ENCODE results near the gene KRT75. TPM values are rescaled to one million over a fixed set of nuclear protein-coding genes. Genes with fewer than 3 reads are reported as not detected.

Gene KRT75
- total and polyA plus RNA-seq, 7 experiments from 2014 or later, result not detected

GRCh38 chr12:52436000-52436827 lies 2.0 kb upstream of the KRT75 start:
- intact Hi-C loops (cut with micrococcal nuclease), result no loop called here
- Mint-ChIP-seq H3K4me1 (no peaks in the 10 kb centered on the region), H3K9me3 (no peaks in the 10 kb centered on the region), H3K4me3 (no peak overlapping the region), H3K27ac (no peak overlapping the region), H3K36me3 (no peaks in the 10 kb centered on the region), H3K27me3 (peaks cover 15 to 41% (median 16%) of the 10 kb centered on the region in 5 donors)
- ChIA-PET POLR2A (no interaction called here), CTCF (interaction anchor here (0.8 kb wide), 1 partner anchor 9 kb away, joined by 4 read pairs; no protein-coding TSS in a partner anchor)
- no peak for ATAC-seq
- H3K4me3 ChIP-seq (ENCODE audit: low read length), result no peak overlapping the region
- no peak overlapping the region for H3K27ac ChIP-seq (ENCODE audit: low read depth, low read length)
- H3K4me1 ChIP-seq (ENCODE audit: control insufficient read depth in 2 of 2, insufficient read depth in 2 of 2, low read length in 2 of 2), result no peaks in the 10 kb centered on the region
- no peaks in the 10 kb centered on the region for H3K9me3 ChIP-seq (ENCODE audit: control insufficient read depth in 2 of 3, low read length in 3 of 3)
- H3K27me3 ChIP-seq (ENCODE audit: control insufficient read depth in 2 of 2, insufficient read depth in 2 of 2, low read length in 2 of 2), result no peaks in the 10 kb centered on the region
- H3K36me3 ChIP-seq (ENCODE audit: control insufficient read depth in 2 of 3, insufficient read depth in 3 of 3, low read length in 3 of 3), result no peaks in the 10 kb centered on the region
- no peak for DNase-seq

- no peak overlapping the region for H3K27ac Mint-ChIP-seq
- H3K4me1 Mint-ChIP-seq, result no peaks in the 10 kb centered on the region
- H3K36me3 Mint-ChIP-seq, result no peaks in the 10 kb centered on the region
- POLR2A ChIA-PET, result no interaction called here
- no peaks in the 10 kb centered on the region for H3K9me3 ChIP-seq (ENCODE audit: control insufficient read depth in 2 of 3, low read length in 3 of 3)
- intact Hi-C loops (cut with micrococcal nuclease), result no loop called here
- no peak overlapping the region for H3K27ac ChIP-seq (ENCODE audit: low read depth, low read length)
- H3K27me3 ChIP-seq (ENCODE audit: control insufficient read depth in 2 of 2, insufficient read depth in 2 of 2, low read length in 2 of 2), result no peaks in the 10 kb centered on the region
- no peaks in the 10 kb centered on the region for H3K36me3 ChIP-seq (ENCODE audit: control insufficient read depth in 2 of 3, insufficient read depth in 3 of 3, low read length in 3 of 3)
- no peaks in the 10 kb centered on the region for H3K4me1 ChIP-seq (ENCODE audit: control insufficient read depth in 2 of 2, insufficient read depth in 2 of 2, low read length in 2 of 2)
- DNase-seq, result no peak
- peaks cover 13 to 41% (median 21%) of the 10 kb centered on the region in 5 donors for H3K27me3 Mint-ChIP-seq
- H3K4me3 ChIP-seq (ENCODE audit: low read length), result no peak overlapping the region
- H3K4me3 Mint-ChIP-seq, result no peak overlapping the region
- ATAC-seq, result no peak
- H3K9me3 Mint-ChIP-seq, result no peaks in the 10 kb centered on the region
- CTCF ChIA-PET, result interaction anchor here (0.8 kb wide), 1 partner anchor 10 kb away, joined by 4 read pairs; no protein-coding TSS in a partner anchor
Measured at GRCh38 chr12:52435659-52435999, 1.5 kb upstream of the KRT75 start.

- POLR2A ChIA-PET, result no interaction called here
- Histone ChIP-seq H3K4me1 (ENCODE audit: control insufficient read depth in 2 of 2, insufficient read depth in 2 of 2, low read length in 2 of 2) (no peaks in the 10 kb centered on the region), H3K4me3 (ENCODE audit: low read length) (no peak overlapping the region), H3K27me3 (ENCODE audit: control insufficient read depth in 2 of 2, insufficient read depth in 2 of 2, low read length in 2 of 2) (no peaks in the 10 kb centered on the region), H3K27ac (ENCODE audit: low read depth, low read length) (no peak overlapping the region), H3K9me3 (ENCODE audit: control insufficient read depth in 2 of 3, low read length in 3 of 3) (no peaks in the 10 kb centered on the region), H3K36me3 (ENCODE audit: control insufficient read depth in 2 of 3, insufficient read depth in 3 of 3, low read length in 3 of 3) (no peaks in the 10 kb centered on the region)
- no peak for ATAC-seq
- no peak overlapping the region for H3K4me3 Mint-ChIP-seq
- CTCF ChIA-PET, result no interaction called here
- no peak for DNase-seq
- no peaks in the 10 kb centered on the region for H3K4me1 Mint-ChIP-seq
- peaks cover 15 to 46% (median 27%) of the 10 kb centered on the region in 5 donors for H3K27me3 Mint-ChIP-seq
- no peak overlapping the region for H3K27ac Mint-ChIP-seq
- no peaks in the 10 kb centered on the region for H3K36me3 Mint-ChIP-seq
- intact Hi-C loops (cut with micrococcal nuclease), result no loop called here
- H3K9me3 Mint-ChIP-seq, result no peaks in the 10 kb centered on the region
Measured at GRCh38 chr12:52434760-52435530, 774 bp upstream of the KRT75 start.

- no peaks in the 10 kb centered on the region for H3K9me3 ChIP-seq (ENCODE audit: control insufficient read depth in 2 of 3, low read length in 3 of 3)
- POLR2A ChIA-PET, result no interaction called here
- H3K4me1 ChIP-seq (ENCODE audit: control insufficient read depth in 2 of 2, insufficient read depth in 2 of 2, low read length in 2 of 2), result no peaks in the 10 kb centered on the region
- DNase-seq (no peak), ATAC-seq (no peak)
- H3K27ac ChIP-seq (ENCODE audit: low read depth, low read length), result no peak overlapping the region
- Mint-ChIP-seq H3K27ac (no peak overlapping the region), H3K4me3 (no peak overlapping the region), H3K36me3 (no peaks in the 10 kb centered on the region), H3K4me1 (no peaks in the 10 kb centered on the region), H3K27me3 (peaks cover 22 to 48% (median 35%) of the 10 kb centered on the region in 5 donors), H3K9me3 (no peaks in the 10 kb centered on the region)
- intact Hi-C loops (cut with micrococcal nuclease), result no loop called here
- no peak overlapping the region for H3K4me3 ChIP-seq (ENCODE audit: low read length)
- H3K27me3 ChIP-seq (ENCODE audit: control insufficient read depth in 2 of 2, insufficient read depth in 2 of 2, low read length in 2 of 2), result no peaks in the 10 kb centered on the region
- H3K36me3 ChIP-seq (ENCODE audit: control insufficient read depth in 2 of 3, insufficient read depth in 3 of 3, low read length in 3 of 3), result no peaks in the 10 kb centered on the region
- CTCF ChIA-PET, result no interaction called here
Measured at GRCh38 chr12:52433501-52434080, 580 bp downstream of the KRT75 start.

- no peak overlapping the region for H3K4me3 Mint-ChIP-seq
- CTCF ChIA-PET, result no interaction called here
- Histone ChIP-seq H3K27me3 (ENCODE audit: control insufficient read depth in 2 of 2, insufficient read depth in 2 of 2, low read length in 2 of 2) (no peaks in the 10 kb centered on the region), H3K4me3 (ENCODE audit: low read length) (no peak overlapping the region), H3K27ac (ENCODE audit: low read depth, low read length) (no peak overlapping the region), H3K4me1 (ENCODE audit: control insufficient read depth in 2 of 2, insufficient read depth in 2 of 2, low read length in 2 of 2) (no peaks in the 10 kb centered on the region), H3K36me3 (ENCODE audit: control insufficient read depth in 2 of 3, insufficient read depth in 3 of 3, low read length in 3 of 3) (no peaks in the 10 kb centered on the region), H3K9me3 (ENCODE audit: control insufficient read depth in 2 of 3, low read length in 3 of 3) (no peaks in the 10 kb centered on the region)
- no peak overlapping the region for H3K27ac Mint-ChIP-seq
- no peak for ATAC-seq
- POLR2A ChIA-PET, result no interaction called here
- H3K9me3 Mint-ChIP-seq, result no peaks in the 10 kb centered on the region
- H3K36me3 Mint-ChIP-seq, result no peaks in the 10 kb centered on the region
- DNase-seq, result no peak
- H3K4me1 Mint-ChIP-seq, result no peaks in the 10 kb centered on the region
- intact Hi-C loops (cut with micrococcal nuclease), result no loop called here
- H3K27me3 Mint-ChIP-seq, result peaks cover 22 to 48% (median 35%) of the 10 kb centered on the region in 5 donors
Measured at GRCh38 chr12:52432559-52433207, 1.5 kb downstream of the KRT75 start.

GRCh38 chr12:52428121-52428520 lies 6.0 kb downstream of the KRT75 start:
- Mint-ChIP-seq H3K27me3 (peaks cover 18 to 45% (median 30%) of the 10 kb centered on the region in 5 donors), H3K9me3 (no peaks in the 10 kb centered on the region)

More at GRCh38 chr12:52428121-52428520, 6.0 kb downstream of the KRT75 start:
- Histone ChIP-seq H3K9me3 (ENCODE audit: control insufficient read depth in 2 of 3, low read length in 3 of 3) (no peaks in the 10 kb centered on the region), H3K27ac (ENCODE audit: low read depth, low read length) (no peak overlapping the region), H3K4me3 (ENCODE audit: low read length) (no peak overlapping the region), H3K36me3 (ENCODE audit: control insufficient read depth in 2 of 3, insufficient read depth in 3 of 3, low read length in 3 of 3) (no peaks in the 10 kb centered on the region), H3K4me1 (ENCODE audit: control insufficient read depth in 2 of 2, insufficient read depth in 2 of 2, low read length in 2 of 2) (no peaks in the 10 kb centered on the region), H3K27me3 (ENCODE audit: control insufficient read depth in 2 of 2, insufficient read depth in 2 of 2, low read length in 2 of 2) (no peaks in the 10 kb centered on the region)
- Mint-ChIP-seq H3K4me3 (no peak overlapping the region), H3K4me1 (no peaks in the 10 kb centered on the region), H3K27ac (no peak overlapping the region), H3K36me3 (no peaks in the 10 kb centered on the region)
- POLR2A ChIA-PET, result no interaction called here
- intact Hi-C loops (cut with micrococcal nuclease), result no loop called here
- CTCF ChIA-PET, result no interaction called here
- no peak for DNase-seq
- no peak for ATAC-seq
